Measurements from ENCODE around the gene SULT2B1.
"Not testable (repeated sequence)": the region's sequence is repeated elsewhere in the genome, so short reads cannot be mapped to it uniquely, and the experiment has no call there.

Gene SULT2B1

DNA sequence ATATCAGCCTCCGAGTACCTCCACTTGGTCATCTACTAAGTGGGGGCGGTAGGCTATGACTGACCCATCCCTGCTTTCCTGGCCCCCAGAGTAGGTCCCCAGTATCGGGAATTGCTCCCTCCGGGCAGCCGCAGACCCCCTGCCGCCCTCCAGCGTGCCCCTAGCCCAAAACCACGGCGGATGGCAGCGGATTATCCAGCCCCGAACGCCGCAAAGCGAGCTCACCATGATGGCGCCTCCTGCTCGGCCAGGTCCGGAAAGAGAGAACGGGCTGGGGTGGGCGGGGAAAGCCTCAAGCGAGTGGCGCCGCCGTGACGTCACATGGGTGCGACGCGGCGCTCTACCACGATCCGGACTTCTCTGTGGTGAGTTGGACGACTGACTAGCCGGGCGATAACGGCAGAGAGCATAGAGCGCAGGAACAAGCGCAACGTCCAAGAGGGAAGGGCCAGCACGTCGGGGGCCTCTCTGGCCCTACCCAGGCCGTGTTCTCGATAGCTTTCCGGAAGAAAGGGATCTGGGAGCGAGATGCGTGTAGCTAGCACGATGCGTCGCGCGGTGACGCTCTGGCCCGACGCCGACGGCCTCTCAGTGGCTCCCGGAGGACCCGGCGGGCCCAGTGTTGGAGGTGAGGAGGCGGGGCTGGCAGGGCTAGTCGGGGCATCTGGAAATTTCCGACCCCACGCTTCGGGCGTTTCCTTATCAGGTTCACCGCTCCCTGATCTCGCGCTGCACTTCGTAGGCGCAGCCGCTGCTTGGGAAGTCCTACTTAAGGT lies 67.1 kb downstream of the SULT2B1 start, which contains the start of the genes RPL18 and SPHK2:
Gene RPL18 (minus strand): TSS at position 263 of the 776 bp plus-strand sequence. CDS start 35 bp downstream, at position 228.
Gene SPHK2 (plus strand): TSS at position 591 of the 776 bp plus-strand sequence. CDS start 1,009 bp downstream, outside the sequence.
- peak; percentile 90 to 95 for DNase-seq (ENCODE audit: low read depth in 2 of 2)

DNA sequence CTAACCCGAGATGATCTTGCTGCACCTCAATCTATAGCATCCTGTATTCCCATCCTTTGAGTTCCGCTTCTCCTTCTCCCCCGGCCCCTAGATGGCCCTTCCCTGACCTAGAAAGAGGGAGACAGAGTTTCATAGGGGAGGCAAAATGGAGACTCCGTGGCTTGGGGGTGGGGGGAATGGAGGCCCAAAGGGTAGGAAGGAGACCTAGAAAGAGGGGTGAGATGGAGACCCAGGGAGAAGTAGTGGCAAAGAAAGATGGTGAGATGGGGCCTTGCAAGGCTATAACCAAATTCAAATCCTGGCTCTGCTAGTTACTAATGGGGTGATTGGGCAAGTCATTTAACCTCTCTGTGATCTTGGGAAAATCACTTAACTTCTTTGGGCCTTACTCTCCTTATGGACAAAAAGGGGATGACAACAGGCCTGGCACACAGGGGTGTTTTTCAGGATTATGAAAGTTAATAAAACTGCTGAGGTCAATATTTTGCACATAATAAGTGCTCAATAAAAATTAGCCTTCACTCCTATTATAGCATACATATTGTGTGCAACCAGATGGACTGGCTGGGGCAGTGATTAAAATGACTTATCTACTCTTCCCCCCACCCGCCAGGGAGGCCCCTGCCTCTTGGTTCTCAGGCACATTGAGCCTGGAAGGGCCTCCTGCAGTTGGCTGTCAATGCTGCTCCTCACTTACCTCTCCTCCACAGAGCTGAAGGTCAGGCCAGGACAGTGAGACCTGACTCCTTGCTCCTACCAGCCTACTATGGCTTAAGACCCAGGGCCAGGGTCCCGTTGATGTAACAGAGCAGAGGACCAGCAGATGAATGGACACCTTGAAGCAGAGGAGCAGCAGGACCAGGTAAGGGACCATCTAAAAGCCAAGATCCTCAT lies 68.0 kb downstream of the SULT2B1 start:
- no peak for DNase-seq (ENCODE audit: low read depth in 2 of 2)

DNA sequence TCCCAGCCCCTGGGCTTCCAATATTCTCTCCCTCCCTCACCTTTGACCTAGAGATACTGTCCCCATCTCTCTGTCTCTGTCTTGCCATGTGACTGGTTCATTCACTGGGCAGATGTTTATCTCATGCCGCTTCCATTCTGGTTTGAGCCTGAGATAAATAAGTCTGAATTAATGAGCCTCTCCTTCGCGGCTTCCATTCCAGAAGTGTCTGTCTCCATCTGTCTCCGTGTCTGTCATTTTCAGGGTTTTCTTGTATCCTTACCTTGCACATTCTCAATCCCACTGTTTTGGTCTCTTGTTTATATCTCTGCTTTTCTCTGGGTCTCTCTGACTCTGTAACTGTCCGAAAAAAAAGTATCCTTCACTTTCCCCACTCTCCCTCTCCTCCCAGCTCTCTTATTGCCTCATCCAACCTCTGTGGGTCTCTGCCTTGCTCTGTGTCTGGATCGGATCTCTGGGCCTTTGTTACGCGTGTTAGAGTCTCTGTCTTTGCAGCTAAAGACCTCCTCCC lies 71.6 kb downstream of the SULT2B1 start:
- DNase-seq (ENCODE audit: low read depth in 2 of 2) = no peak

DNA sequence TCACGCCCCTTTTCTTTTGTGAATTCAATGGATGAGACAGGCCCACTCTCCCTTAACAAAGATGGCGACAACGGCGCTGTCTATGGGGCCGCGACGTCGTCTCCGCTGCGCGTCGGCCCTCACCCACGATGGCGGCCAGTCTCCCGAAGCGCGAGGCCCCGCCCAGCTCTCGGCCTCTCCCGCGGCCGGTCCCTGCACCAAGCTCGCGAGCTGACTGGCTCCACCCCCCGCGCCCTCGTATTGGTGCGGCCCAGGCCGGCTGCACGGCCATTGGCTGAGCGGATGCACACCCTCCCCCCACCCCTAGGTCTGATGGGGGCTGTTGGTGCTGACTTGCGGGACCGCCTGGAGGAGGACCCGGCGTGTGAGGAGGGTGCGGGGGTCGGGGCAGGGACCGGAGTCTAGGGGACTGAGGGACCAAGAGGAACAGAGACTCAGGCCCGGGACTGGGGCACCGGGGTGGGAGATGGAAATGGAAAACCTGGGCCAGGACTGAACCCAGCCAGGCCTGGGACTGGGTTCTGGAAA lies 72.2 kb downstream of the SULT2B1 start:
- DNase-seq (ENCODE audit: low read depth in 2 of 2) = peak; percentile 97 to 99

DNA sequence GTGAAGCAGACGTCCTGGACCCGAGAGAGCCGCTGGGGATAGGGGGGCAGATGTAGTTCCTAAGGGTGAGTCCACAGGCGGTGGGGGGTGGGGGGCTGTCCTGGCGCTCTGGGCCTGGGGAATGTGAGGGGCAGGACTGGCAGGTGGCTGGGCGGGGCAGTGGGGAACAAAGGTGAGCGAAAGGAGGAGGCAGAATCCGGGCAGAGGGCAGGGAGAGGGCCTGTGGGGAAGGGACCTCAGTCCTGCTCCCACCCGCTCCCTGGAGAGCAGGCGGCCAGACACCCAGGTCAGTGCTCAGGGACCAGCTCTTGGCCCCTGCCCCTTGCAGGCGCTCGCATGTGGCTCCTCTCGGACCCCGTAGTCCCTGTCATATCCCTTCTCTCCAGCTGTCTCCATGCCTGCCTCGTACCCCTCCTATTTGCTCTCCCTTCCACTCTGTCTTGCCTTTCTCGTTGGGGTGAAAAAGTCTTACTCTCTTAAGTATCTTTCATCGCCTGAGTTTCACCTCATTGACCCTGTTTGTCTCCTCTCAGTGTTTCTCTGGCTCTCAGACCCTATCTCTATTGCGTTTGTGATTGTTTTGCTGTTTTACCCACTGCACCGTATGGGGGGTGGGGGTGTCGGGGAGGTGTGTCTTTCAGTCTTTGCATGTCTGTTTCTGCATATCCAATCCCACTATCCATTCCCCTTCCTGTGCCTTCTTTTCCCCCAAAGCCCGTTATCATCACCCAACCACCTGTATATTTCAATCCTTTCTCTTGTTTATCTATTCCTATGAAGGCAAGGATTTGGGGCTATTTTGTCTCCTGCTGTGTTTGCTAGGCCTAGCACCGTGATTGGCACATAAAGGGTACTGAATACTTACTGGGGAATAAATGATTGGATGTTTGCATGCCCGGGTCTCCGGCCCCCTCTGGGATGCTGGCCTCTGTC lies 73.1 kb downstream of the SULT2B1 start:
- DNase-seq (ENCODE audit: low read depth in 2 of 2) = no peak

DNA sequence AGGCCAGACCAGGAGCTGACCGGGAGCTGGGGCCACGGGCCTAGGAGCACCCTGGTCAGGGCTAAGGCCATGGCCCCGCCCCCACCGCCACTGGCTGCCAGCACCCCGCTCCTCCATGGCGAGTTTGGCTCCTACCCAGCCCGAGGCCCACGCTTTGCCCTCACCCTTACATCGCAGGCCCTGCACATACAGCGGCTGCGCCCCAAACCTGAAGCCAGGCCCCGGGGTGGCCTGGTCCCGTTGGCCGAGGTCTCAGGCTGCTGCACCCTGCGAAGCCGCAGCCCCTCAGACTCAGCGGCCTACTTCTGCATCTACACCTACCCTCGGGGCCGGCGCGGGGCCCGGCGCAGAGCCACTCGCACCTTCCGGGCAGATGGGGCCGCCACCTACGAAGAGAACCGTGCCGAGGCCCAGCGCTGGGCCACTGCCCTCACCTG lies 73.9 kb downstream of the SULT2B1 start:
- DNase-seq (ENCODE audit: low read depth in 2 of 2) = no peak

DNA sequence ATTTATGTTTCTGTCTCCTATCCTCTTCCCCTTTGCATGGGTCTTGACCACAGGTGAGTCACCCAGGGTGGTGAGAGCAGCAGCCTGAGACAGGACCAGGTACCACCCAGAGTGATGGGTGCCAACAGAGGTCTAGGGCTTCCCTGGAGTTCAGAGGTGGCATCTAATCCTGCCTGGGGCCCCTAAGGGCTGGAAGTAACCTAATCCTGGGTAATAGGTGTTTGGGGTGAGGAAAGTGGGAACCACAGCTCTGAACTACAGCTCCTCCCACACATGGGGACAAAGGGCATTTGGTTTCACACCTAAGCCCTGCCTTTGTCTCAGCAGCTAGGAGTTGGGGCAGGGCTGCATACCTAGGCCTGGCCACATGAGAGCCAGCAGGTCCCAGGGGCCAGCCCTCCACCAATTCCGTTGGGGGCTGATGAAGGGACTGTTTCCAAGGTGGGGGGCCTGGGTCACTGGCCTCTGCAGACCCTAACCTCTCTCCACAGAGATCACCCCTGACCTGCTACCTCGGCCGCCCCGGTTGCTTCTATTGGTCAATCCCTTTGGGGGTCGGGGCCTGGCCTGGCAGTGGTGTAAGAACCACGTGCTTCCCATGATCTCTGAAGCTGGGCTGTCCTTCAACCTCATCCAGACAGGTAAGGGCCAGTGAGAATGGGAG lies 75.4 kb downstream of the SULT2B1 start:
- DNase-seq (ENCODE audit: low read depth in 2 of 2) = no peak

DNA sequence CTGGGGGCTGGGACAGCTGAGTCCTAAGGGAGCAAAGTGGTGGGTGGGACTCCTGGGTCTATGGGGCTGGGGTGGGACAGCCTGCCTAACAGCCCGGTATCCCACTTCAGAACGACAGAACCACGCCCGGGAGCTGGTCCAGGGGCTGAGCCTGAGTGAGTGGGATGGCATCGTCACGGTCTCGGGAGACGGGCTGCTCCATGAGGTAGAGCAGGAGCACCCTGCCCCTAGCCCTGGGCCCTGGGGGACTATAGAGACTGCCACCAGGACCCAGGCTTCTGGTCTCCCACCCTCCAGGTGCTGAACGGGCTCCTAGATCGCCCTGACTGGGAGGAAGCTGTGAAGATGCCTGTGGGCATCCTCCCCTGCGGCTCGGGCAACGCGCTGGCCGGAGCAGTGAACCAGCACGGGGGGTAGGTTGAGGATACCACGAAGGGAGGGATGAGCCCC lies 75.9 kb downstream of the SULT2B1 start:
- no peak for DNase-seq (ENCODE audit: low read depth in 2 of 2)

DNA sequence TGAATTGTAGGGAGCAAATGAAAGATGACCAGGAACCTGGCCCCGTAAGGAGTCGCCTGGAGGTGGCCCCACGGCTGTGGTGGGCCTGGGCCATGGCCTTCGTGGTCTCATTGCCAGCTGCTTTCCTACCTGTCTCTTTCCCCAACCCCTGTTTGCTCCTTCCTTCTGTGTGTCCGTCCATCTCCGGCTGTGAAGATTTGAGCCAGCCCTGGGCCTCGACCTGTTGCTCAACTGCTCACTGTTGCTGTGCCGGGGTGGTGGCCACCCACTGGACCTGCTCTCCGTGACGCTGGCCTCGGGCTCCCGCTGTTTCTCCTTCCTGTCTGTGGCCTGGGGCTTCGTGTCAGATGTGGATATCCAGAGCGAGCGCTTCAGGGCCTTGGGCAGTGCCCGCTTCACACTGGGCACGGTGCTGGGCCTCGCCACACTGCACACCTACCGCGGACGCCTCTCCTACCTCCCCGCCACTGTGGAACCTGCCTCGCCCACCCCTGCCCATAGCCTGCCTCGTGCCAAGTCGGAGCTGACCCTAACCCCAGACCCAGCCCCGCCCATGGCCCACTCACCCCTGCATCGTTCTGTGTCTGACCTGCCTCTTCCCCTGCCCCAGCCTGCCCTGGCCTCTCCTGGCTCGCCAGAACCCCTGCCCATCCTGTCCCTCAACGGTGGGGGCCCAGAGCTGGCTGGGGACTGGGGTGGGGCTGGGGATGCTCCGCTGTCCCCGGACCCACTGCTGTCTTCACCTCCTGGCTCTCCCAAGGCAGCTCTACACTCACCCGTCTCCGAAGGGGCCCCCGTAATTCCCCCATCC lies 76.7 kb downstream of the SULT2B1 start:
- no peak for DNase-seq (ENCODE audit: low read depth in 2 of 2)

DNA sequence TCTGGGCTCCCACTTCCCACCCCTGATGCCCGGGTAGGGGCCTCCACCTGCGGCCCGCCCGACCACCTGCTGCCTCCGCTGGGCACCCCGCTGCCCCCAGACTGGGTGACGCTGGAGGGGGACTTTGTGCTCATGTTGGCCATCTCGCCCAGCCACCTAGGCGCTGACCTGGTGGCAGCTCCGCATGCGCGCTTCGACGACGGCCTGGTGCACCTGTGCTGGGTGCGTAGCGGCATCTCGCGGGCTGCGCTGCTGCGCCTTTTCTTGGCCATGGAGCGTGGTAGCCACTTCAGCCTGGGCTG lies 77.3 kb downstream of the SULT2B1 start:
- no peak for DNase-seq (ENCODE audit: low read depth in 2 of 2)

DNA sequence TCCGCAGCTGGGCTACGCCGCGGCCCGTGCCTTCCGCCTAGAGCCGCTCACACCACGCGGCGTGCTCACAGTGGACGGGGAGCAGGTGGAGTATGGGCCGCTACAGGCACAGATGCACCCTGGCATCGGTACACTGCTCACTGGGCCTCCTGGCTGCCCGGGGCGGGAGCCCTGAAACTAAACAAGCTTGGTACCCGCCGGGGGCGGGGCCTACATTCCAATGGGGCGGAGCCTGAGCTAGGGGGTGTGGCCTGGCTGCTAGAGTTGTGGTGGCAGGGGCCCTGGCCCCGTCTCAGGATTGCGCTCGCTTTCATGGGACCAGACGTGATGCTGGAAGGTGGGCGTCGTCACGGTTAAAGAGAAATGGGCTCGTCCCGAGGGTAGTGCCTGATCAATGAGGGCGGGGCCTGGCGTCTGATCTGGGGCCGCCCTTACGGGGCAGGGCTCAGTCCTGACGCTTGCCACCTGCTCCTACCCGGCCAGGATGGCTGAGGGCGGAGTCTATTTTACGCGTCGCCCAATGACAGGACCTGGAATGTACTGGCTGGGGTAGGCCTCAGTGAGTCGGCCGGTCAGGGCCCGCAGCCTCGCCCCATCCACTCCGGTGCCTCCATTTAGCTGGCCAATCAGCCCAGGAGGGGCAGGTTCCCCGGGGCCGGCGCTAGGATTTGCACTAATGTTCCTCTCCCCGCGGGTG lies 77.8 kb downstream of the SULT2B1 start:
- DNase-seq (ENCODE audit: low read depth in 2 of 2) = no peak

DNA sequence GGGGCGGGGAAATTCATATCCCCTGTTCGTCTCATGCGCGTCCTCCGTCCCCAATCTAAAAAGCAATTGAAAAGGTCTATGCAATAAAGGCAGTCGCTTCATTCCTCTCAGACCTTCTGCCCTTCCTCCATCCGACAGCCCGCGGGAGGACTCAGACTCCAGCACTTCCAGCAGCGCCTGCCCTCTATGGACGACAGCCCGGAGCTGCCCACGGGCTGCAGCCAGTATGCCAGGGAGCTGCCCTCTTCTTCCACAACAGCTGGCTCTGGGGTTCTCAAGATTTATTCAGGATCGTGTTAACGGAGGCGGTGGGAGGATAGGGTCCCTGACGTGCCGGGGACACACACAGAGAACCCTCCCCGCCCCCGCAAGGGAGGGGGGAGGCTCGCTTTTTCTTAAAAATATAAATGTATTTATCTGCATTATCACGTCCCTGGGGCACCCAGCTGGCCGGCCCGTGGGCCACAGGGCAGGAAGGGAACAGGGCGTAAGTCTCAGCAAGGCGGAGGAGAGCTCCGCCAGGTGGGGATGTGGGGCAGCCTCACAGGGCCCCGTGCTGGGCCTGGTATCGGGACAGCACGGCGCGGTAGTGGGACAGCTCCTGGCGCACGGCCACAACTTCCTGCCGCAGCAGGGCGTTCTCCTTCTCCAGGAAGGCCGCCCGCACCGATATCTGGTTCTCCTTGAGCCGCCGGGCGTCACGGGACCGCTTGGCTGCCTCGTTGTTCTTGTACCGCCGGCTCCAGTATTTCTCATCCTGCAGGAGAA lies 78.5 kb downstream of the SULT2B1 start:
- DNase-seq (ENCODE audit: low read depth in 2 of 2) = no peak

DNA sequence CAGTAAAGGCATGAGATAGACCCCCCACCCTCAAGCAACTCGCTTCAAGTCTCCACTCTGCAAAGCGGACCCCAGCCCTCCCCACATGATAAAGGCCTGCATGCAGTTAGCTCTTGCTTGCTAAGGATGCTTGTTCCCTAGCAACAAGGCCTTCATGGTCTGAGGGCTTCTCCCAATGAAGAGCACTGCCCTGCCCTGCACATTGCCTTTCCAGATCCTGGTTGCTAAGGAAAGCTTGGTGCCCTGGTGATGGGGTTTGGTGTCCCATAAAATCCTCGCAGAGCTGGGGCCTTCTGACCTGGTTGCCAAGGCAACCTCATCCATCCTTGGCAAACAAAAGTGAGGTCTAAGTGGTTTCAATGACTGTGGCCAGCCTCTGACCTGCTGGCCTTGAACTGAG lies 79.3 kb downstream of the SULT2B1 start:
- DNase-seq (ENCODE audit: low read depth in 2 of 2) = no peak

DNA sequence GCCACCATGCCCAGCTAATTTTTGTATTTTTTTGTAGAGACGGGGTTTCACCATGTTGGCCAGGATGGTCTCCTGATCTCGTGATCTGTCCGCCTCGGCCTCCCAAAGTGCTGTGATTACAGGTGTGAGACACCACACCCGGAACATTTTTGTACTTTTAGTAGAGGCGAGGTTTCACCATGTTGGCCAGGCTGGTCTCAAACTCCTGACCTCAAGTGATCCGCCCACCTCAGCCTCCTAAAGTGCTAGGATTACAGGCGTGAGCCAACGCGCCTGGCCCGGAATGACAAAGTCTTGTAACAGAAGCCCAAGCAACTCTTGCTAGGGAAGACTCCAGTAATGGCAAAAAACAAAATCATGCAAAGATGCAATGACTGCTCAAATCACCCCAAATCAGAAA lies 80.3 kb downstream of the SULT2B1 start:
- DNase-seq (ENCODE audit: low read depth in 2 of 2) = not testable (repeated sequence)

DNA sequence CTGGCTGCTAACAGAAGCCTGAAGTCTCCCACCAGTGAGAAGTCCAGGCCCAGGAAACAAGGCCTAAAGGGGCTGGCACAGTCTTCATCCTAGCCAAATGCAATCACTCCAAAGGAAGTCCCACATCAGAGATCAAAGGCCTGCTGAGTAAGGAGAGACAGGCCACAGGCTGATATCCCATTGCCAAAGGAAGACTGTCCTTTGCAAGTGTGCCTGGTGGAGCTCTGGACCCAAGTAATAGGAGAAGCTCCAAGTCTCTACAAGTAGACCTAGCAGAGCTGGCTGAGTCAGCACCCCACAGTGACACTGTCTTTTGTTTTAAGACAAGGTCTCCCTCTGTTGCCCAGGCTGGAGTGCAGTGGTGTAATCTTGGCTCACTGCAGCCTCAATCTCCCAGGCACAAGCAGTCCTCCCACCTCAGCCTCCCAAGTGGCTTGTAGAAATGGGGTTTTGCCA lies 80.7 kb downstream of the SULT2B1 start:
- no peak for DNase-seq (ENCODE audit: low read depth in 2 of 2)

DNA sequence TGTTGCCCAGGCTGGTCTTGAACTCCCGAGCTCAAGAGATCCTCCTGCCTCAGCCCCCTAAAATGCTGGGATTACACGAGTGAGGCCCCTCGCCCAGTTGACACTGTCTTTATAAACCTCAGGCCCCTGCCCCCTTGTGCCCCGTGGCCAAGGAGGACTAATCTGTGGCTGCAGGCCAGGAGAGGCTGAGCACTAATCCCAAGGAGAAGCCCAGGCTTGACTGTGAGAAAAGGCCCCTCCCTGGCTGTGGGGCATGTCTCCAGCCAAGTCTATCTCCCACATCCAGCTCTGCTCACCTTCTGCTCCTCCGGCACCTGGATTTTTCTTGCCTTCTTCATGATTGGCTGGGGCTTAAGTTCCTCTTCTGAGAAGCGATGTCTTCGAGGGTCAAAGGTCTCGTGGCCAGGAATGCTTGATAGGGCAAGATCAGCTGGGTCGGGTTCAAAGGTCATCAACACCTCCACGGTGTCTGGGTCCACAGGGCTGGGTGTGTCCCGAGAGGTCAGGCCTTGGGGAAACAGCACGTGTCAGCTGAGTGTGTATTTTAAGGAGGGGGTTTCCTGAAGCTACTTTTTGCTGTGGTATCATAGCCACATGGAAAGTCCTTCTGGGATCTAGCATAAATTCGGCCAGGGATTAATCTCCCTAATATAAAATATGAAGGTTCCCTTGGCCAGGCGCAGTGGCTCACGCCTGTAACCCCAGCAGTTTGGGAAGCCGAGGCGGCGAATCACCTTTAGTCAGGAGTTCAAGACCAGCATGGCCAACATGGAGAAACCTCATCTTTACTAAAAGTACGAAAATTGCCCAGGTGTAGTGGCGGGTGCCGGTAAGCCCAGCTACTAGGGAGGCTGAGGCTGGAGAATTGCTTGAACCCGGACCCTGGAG lies 81.4 kb downstream of the SULT2B1 start:
- DNase-seq (ENCODE audit: low read depth in 2 of 2) = no peak

DNA sequence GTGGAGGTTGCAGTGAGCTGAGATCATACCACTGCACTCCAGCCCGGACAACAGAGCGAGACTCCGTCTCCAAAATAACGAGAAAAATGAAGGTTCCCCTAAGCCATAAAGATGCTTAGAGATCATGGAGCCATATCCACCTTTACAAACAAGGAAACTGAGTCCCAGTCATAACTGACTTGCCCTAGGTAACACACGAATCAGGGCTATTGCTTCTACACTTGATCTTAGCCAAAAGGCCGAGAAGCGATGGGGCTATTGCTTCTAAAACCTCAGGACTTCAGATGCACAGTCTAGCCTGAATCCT lies 82.0 kb downstream of the SULT2B1 start:
- DNase-seq (ENCODE audit: low read depth in 2 of 2) = no peak

Measured in stimulated activated CD4-positive, alpha-beta T cell treated with anti-CD3 and anti-CD28 coated beads, Interleukin-4, amount 100 ng/mL, for 48 hours (primary cell).